ENCODE data around the gene SERPINA6. TPM values are rescaled to one million over a fixed set of nuclear protein-coding genes. Genes with fewer than 3 reads are reported as not detected.

The SERPINA6 gene
- total and polyA plus RNA-seq, 4 donors: not detected

- no peak within 1 kb of the TSS for H3K4me3 ChIP-seq (ENCODE audit: low read length in 2 of 2)
- no peaks in the 10 kb centered on the region for H3K9me3 ChIP-seq (ENCODE audit: control insufficient read depth, low read length)
- H3K4me1 ChIP-seq (ENCODE audit: control insufficient read depth in 1 of 2, insufficient read depth in 2 of 2, low read length in 2 of 2): no peaks in the 10 kb centered on the region
- no peak within 1 kb of the TSS for H3K27ac ChIP-seq (ENCODE audit: low read depth in 1 of 2, low read length in 2 of 2)
- peak in 1 of 2 donors; percentile 30 for DNase-seq
- no peaks in the 10 kb centered on the region for H3K36me3 ChIP-seq (ENCODE audit: control insufficient read depth in 1 of 2, insufficient read depth in 2 of 2, low read length in 1 of 2)
- intact Hi-C loops (cut with DNase I): no loop called here
- H3K27me3 ChIP-seq (ENCODE audit: control insufficient read depth in 1 of 2, insufficient read depth in 2 of 2, low read length in 1 of 2): no peaks in the 10 kb centered on the region
- 78 to 82% methylated on average over 14 of the region's 14 CpGs for WGBS, 2 donors
- no peak for ATAC-seq (ENCODE audit: low FRiP score)
Observed at GRCh38 chr14:94366146-94366915, 43.2 kb upstream of the SERPINA6 start, which contains the start of gene SERPINA2. SERPINA2 (minus strand) TSS chr14:94366698.

GRCh38 chr14:94365624-94366023 lies 42.5 kb upstream of the SERPINA6 start:
- Histone ChIP-seq H3K27me3 (ENCODE audit: control insufficient read depth in 1 of 2, insufficient read depth in 2 of 2, low read length in 1 of 2) (no peaks in the 10 kb centered on the region), H3K9me3 (ENCODE audit: control insufficient read depth, low read length) (no peaks in the 10 kb centered on the region), H3K4me1 (ENCODE audit: control insufficient read depth in 1 of 2, insufficient read depth in 2 of 2, low read length in 2 of 2) (no peaks in the 10 kb centered on the region), H3K4me3 (ENCODE audit: low read length in 2 of 2) (no peak overlapping the region), H3K36me3 (ENCODE audit: control insufficient read depth in 1 of 2, insufficient read depth in 2 of 2, low read length in 1 of 2) (no peaks in the 10 kb centered on the region), H3K27ac (ENCODE audit: low read depth in 1 of 2, low read length in 2 of 2) (no peak overlapping the region)
- ATAC-seq (ENCODE audit: low FRiP score) (no peak), DNase-seq (no peak)
- intact Hi-C loops (cut with DNase I): no loop called here
- WGBS, 2 donors: 89 to 90% methylated on average over 3 of the region's 3 CpGs

- no peaks in the 10 kb centered on the region for H3K4me1 ChIP-seq (ENCODE audit: control insufficient read depth in 1 of 2, insufficient read depth in 2 of 2, low read length in 2 of 2)
- no peak overlapping the region for H3K4me3 ChIP-seq (ENCODE audit: low read length in 2 of 2)
- intact Hi-C loops (cut with DNase I): no loop called here
- 80 to 82% methylated on average over 5 of the region's 5 CpGs for WGBS, 2 donors
- ATAC-seq (ENCODE audit: low FRiP score) (no peak), DNase-seq (no peak)
- no peaks in the 10 kb centered on the region for H3K27me3 ChIP-seq (ENCODE audit: control insufficient read depth in 1 of 2, insufficient read depth in 2 of 2, low read length in 1 of 2)
- H3K27ac ChIP-seq (ENCODE audit: low read depth in 1 of 2, low read length in 2 of 2): no peak overlapping the region
- no peaks in the 10 kb centered on the region for H3K36me3 ChIP-seq (ENCODE audit: control insufficient read depth in 1 of 2, insufficient read depth in 2 of 2, low read length in 1 of 2)
- no peaks in the 10 kb centered on the region for H3K9me3 ChIP-seq (ENCODE audit: control insufficient read depth, low read length)
Observed at GRCh38 chr14:94364964-94365363, 41.8 kb upstream of the SERPINA6 start.

- intact Hi-C loops (cut with DNase I): no loop called here
- Histone ChIP-seq H3K27me3 (ENCODE audit: control insufficient read depth in 1 of 2, insufficient read depth in 2 of 2, low read length in 1 of 2) (no peaks in the 10 kb centered on the region), H3K4me3 (ENCODE audit: low read length in 2 of 2) (no peak overlapping the region), H3K27ac (ENCODE audit: low read depth in 1 of 2, low read length in 2 of 2) (no peak overlapping the region), H3K4me1 (ENCODE audit: control insufficient read depth in 1 of 2, insufficient read depth in 2 of 2, low read length in 2 of 2) (no peaks in the 10 kb centered on the region), H3K36me3 (ENCODE audit: control insufficient read depth in 1 of 2, insufficient read depth in 2 of 2, low read length in 1 of 2) (no peaks in the 10 kb centered on the region), H3K9me3 (ENCODE audit: control insufficient read depth, low read length) (no peaks in the 10 kb centered on the region)
- 88 to 92% methylated on average over 3 of the region's 3 CpGs for WGBS, 2 donors
- no peak for DNase-seq
- peak; percentile 36 for ATAC-seq (ENCODE audit: low FRiP score)
Observed at GRCh38 chr14:94364037-94364436, 40.9 kb upstream of the SERPINA6 start.

GRCh38 chr14:94363151-94363624 lies 40.1 kb upstream of the SERPINA6 start:
- no peak overlapping the region for H3K4me3 ChIP-seq (ENCODE audit: low read length in 2 of 2)
- no peak for DNase-seq
- H3K36me3 ChIP-seq (ENCODE audit: control insufficient read depth in 1 of 2, insufficient read depth in 2 of 2, low read length in 1 of 2): no peaks in the 10 kb centered on the region
- H3K4me1 ChIP-seq (ENCODE audit: control insufficient read depth in 1 of 2, insufficient read depth in 2 of 2, low read length in 2 of 2): no peaks in the 10 kb centered on the region
- no peaks in the 10 kb centered on the region for H3K9me3 ChIP-seq (ENCODE audit: control insufficient read depth, low read length)
- 90 to 93% methylated on average over 12 of the region's 12 CpGs for WGBS, 2 donors
- intact Hi-C loops (cut with DNase I): no loop called here
- H3K27ac ChIP-seq (ENCODE audit: low read depth in 1 of 2, low read length in 2 of 2): no peak overlapping the region
- ATAC-seq (ENCODE audit: low FRiP score): no peak
- H3K27me3 ChIP-seq (ENCODE audit: control insufficient read depth in 1 of 2, insufficient read depth in 2 of 2, low read length in 1 of 2): no peaks in the 10 kb centered on the region

- ATAC-seq (ENCODE audit: low FRiP score) (no peak), DNase-seq (no peak)
- H3K4me3 ChIP-seq (ENCODE audit: low read length in 2 of 2): no peak overlapping the region
- H3K36me3 ChIP-seq (ENCODE audit: control insufficient read depth in 1 of 2, insufficient read depth in 2 of 2, low read length in 1 of 2): no peaks in the 10 kb centered on the region
- H3K27ac ChIP-seq (ENCODE audit: low read depth in 1 of 2, low read length in 2 of 2): no peak overlapping the region
- H3K9me3 ChIP-seq (ENCODE audit: control insufficient read depth, low read length): no peaks in the 10 kb centered on the region
- no peaks in the 10 kb centered on the region for H3K4me1 ChIP-seq (ENCODE audit: control insufficient read depth in 1 of 2, insufficient read depth in 2 of 2, low read length in 2 of 2)
- no peaks in the 10 kb centered on the region for H3K27me3 ChIP-seq (ENCODE audit: control insufficient read depth in 1 of 2, insufficient read depth in 2 of 2, low read length in 1 of 2)
- intact Hi-C loops (cut with DNase I): no loop called here
- WGBS, 2 donors: 86 to 89% methylated on average over 8 of the region's 8 CpGs
Observed at GRCh38 chr14:94362614-94363133, 39.5 kb upstream of the SERPINA6 start.

GRCh38 chr14:94361682-94362081 lies 38.5 kb upstream of the SERPINA6 start:
- Histone ChIP-seq H3K36me3 (ENCODE audit: control insufficient read depth in 1 of 2, insufficient read depth in 2 of 2, low read length in 1 of 2) (no peaks in the 10 kb centered on the region), H3K4me3 (ENCODE audit: low read length in 2 of 2) (no peak overlapping the region), H3K27me3 (ENCODE audit: control insufficient read depth in 1 of 2, insufficient read depth in 2 of 2, low read length in 1 of 2) (no peaks in the 10 kb centered on the region), H3K27ac (ENCODE audit: low read depth in 1 of 2, low read length in 2 of 2) (no peak overlapping the region), H3K4me1 (ENCODE audit: control insufficient read depth in 1 of 2, insufficient read depth in 2 of 2, low read length in 2 of 2) (no peaks in the 10 kb centered on the region), H3K9me3 (ENCODE audit: control insufficient read depth, low read length) (no peaks in the 10 kb centered on the region)
- no peak for ATAC-seq (ENCODE audit: low FRiP score)
- no peak for DNase-seq
- 93 to 97% methylated on average over 4 to 7 of the region's 7 CpGs for WGBS, 2 donors
- intact Hi-C loops (cut with DNase I): no loop called here

GRCh38 chr14:94360945-94361565 lies 37.9 kb upstream of the SERPINA6 start:
- ATAC-seq (ENCODE audit: low FRiP score): peak; percentile 29
- no peak overlapping the region for H3K27ac ChIP-seq (ENCODE audit: low read depth in 1 of 2, low read length in 2 of 2)
- 77 to 79% methylated on average over 7 of the region's 7 CpGs for WGBS, 2 donors
- H3K4me3 ChIP-seq (ENCODE audit: low read length in 2 of 2): no peak overlapping the region
- H3K36me3 ChIP-seq (ENCODE audit: control insufficient read depth in 1 of 2, insufficient read depth in 2 of 2, low read length in 1 of 2): no peaks in the 10 kb centered on the region
- DNase-seq: peak in 1 of 2 donors; percentile 29
- intact Hi-C loops (cut with DNase I): no loop called here
- H3K4me1 ChIP-seq (ENCODE audit: control insufficient read depth in 1 of 2, insufficient read depth in 2 of 2, low read length in 2 of 2): no peaks in the 10 kb centered on the region
- no peaks in the 10 kb centered on the region for H3K27me3 ChIP-seq (ENCODE audit: control insufficient read depth in 1 of 2, insufficient read depth in 2 of 2, low read length in 1 of 2)
- H3K9me3 ChIP-seq (ENCODE audit: control insufficient read depth, low read length): no peaks in the 10 kb centered on the region

Data from aorta (tissue), 5 donors.